HG03064 (cell line): ENCODE measurements around the gene CAMK1G.

Source experiments
- ATAC-seq: cut with Tn5 transposase; IDR thresholded peaks from one replicate; pipeline ENCODE4 v1.9.1; 2021; ENCODE audit warnings: low read depth; ENCODE audit not compliant: unreplicated experiment

The CAMK1G gene

DNA sequence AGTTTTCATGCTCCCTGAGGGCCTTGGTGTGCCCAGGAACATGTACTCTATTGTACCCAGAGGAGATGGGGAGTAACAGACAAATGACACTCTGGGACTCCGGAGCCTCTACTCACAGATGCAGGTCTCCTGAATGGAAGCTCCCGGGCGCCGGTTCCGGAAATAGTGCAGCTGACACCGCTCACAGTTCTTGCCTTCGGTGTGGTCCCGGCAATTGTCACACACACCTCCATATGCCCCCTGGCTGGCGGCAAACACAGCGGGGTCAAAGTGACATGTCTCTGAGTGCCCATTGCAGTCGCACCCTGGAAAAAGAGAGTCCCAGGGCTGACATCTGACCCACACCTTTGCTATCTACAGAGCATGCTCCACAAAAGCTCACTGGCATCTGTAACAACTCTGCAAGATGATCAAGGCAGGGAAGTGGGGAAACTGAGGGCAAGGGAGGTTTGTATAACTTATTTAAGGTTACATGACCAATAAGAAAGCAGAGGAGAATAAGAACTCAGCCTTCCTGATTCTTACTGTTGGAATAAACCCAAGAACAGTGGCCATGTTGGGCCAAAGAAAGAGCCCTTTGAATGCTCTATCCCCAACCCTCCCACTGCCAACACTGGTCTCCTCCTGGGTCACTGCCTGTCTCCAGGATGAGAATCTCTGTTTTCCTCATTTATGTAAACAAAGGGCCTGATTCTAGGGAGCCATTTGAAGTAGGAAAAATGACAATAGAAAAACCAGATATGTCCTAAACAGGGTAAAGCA is 46.3 kb downstream of the CAMK1G start:
- no peak for ATAC-seq

DNA sequence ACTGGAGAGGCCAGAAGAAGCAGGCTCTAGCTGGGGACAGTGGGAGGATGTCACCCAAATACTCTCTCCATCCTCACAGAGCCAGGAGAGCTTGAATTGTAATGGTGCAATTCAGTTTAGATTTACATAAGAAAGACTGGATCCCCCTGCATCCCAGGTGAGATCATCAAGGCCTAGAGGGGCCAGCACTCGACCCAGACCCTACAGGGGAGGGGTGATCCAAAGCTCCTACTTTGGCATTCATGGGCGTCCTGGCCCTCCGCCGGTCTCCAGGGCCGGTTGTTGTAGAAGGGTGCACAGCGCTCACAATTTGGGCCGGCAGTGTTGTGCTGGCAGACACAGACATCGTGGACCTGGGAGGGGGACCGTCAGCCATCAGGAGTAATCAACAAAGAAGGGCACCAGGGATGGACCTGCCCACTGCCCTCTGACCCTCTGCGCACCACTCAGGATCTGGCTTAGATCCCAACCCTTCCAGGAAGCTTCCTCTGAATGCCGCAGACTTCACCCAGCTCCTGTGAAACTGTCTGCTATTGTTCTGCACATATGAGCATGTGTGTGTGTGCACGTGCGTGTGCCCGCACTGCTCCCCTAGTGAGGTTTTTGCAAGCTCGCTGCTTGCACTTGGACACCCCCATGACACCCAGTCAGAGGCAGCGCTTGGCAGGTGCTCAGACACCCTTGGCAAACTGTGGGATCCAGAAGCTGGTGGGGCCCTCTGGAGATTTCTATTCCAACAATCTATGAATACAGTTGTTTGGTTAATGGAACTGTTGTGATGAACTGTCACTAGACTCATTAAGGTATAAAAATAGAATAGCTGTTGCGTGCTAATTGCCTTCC is 47.1 kb downstream of the CAMK1G start:
- no peak for ATAC-seq

DNA sequence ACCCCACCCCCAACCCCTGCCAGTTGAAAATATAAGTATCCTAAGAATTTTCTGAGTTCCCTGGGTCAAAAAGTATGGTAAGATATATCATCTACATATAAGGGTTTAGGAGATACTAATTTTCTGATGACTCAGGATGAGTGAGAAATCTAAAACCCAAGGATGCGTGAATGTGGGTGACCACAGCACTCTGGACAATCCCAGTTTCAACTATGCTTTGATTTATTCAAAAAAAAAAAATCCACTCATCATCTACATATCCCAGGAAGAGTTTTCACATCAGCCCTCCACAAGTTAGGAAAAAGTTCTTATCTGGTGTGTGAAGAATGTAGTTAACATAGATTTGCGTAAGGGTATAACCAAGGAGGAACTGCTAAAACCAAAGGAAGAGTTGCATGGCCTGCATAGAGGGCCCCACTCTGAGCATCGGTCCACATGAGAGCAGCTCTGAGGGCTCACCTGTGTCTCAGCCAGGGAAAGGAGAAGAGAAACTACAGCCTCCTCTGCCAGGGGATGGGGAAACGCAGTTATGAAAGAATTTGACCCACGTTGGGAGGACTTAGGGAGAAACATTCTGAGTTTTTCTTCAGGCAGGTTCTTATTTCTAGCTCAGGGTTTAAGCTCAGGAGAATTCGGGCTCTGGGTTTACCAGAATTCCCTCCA is 50.0 kb downstream of the CAMK1G start:
- no peak for ATAC-seq

DNA sequence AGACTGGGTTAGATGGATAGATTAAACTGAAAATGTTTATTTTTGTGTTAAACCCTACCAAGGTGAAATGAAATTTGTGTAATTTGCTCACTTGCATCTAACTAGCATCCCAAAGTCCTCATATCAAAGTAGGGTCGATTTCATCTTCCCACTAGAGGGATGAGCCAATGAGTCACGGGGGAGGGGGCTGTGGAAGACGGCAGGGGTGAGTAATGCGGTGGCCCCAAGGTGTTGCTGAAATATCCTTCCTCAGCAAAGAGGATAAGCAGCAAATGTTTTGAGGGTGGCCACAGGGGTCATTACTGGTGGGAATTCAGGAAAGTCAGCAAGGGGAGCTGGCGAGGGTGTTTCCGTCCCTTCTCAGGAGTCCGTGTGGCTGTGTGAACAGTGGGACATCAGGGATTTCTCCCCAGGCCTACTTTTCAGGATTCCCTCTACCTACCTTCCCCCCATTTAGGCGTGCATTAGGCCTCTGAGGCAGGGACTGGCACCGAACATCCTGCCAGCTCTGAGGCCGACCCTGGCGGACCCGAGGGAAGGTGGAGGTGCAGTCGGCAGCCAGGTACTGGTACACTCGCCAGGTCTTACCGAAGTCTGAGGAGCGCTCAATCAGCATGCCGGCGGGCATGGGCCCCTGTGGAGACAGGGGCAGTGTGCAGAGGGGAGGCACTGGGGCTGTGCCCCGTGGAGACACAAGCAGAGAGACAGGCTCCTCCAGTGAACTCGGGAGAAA is 50.7 kb downstream of the CAMK1G start:
- no peak for ATAC-seq

DNA sequence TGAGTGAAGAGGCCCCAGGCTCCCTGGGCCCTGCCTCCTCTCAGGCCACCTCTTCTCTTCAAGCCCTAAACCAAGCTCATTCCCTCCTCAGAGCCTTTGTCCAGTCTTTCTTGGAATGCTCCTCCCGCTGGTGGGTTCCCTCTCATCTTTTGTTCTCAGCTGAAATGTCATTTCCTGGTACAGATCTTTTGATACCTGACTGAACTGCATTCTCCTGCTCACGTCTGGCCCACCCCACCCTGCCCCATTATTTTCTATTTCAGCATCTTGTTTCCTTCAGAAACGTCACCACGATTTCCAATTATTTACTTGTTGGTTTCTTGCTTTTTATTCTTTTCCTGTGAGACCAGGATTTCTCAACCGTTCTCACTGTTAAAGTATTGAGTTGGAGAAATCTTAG is 52.3 kb downstream of the CAMK1G start:
- no peak for ATAC-seq

DNA sequence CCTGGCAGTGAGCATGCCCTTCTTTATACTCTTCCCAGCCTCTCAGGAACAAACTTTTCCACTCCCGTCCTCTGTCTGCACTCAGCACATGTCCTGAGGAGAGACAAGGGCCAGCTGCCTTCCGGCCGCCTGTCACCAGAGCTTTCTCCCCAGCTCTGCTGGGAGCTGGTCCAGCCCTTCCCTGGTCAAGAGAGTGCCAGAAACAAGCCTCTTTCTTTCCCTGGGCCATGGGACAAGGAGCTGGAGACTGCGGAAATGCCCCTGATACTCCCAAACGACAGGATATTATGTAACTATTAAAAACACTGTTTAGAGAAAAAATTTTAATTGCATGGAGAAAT is 58.3 kb downstream of the CAMK1G start:
- ATAC-seq, result no peak

DNA sequence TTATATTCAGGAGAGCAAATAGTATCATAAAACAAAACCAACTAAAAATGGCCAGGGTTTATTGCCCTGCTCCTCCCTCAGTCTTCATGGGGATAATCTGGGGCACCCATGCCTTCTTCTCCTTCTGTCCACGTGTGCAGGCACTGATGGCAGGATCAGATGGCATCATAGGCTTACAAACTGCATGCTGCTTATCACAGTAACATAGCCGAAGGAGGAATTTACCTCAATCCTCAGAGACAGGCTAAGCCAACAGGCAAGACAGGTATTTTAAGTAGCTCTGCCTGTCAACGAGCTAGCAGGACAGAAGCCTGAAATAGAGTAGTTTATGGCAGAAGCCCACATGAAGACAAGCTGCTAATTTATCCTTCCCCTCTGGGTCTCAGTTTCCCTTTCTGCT is 59.3 kb downstream of the CAMK1G start:
- ATAC-seq, result no peak

DNA sequence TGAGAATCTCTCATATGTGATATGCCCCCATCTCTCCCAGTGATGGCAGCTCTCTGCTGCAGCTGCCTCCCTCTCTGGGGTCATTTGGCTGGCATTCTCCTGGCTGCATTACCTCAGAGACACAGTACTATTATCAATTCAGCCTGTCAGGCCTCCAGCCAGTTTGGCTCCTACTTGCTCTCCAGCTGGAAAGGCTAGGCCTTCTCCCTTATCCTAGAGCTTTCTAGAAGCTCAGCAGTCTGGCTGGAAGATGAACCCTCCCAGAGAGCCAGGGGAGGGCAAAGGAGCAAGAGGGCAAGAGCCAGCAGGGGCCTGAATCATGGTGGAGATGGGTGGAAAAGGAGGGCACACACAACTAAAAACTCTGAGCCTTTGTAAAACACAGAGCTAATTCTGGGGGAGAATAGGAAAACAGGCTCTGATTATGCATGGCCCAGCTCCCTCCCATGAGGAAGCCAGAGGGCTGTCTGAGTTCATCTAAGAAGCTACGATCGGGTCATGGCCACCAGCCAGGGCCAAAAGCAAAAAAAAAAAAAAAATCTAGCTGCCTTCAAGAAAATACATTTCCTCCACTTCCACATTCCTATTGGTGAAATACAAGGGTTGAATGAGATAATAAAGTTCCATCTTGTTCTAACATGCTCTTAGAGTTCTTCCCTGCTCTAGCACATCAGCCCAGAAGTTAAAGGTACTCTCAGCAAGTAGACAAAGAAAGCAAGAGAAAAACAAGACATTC is 59.9 kb downstream of the CAMK1G start:
- ATAC-seq, result no peak

DNA sequence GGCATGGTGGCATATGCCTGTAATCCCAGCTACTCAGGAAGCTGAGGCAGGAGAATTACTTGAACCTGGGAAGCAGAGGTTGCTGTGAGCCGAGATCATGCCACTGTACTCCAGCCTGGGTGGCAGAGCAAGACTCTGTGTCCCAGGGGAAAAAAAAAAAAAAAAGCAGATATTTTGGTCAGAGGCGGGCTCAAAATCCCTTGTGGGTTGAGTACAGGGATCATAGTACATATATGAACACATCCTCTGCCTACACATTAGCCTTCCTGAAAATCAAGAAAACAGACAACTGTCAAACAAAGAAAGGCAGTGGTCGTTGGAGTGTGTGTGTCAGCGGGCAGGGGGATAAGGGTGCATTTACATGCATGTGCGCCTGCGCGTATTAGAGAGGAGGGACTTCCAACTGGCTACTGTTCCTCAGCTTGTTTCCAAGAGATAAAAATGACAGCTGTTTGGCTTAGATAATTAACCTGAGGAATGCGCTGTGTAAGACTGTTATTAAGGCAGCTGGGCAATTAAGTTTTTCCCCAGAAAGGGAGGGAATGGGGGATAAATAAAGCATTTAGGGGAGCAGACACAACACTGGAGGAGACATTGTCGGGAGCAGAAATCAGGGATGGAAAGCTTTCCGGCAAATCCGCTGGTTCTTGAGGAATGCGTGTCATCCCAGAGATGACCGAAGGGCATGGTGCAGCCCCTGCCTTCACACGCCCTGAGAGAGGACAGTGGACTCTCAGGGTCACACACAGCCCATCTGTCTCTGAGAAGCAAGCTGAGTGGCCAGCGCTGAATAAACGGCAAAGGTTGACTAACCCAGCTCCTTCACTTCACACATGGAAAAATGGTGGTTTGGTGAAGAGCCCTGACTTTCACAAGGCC is 62.3 kb downstream of the CAMK1G start:
- no peak for ATAC-seq

DNA sequence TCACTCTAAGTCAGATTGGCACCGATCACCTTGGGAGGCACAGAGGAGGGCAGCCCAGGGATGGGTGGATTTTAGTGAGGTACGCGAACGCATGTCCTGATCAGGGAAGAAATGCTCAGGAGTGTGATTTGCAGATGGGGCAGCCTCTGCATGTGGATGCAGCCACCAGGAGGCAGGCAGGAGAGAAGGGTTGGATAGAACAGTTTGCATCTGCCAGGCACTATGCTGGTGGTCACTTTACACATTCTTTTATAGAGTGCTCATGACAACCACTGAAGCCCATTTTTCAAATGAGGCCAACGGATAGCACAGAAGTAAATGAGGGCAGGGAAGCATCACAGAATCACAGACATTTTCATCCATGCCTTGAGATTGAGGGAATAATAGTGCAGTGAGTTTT is 63.0 kb downstream of the CAMK1G start:
- no peak for ATAC-seq

DNA sequence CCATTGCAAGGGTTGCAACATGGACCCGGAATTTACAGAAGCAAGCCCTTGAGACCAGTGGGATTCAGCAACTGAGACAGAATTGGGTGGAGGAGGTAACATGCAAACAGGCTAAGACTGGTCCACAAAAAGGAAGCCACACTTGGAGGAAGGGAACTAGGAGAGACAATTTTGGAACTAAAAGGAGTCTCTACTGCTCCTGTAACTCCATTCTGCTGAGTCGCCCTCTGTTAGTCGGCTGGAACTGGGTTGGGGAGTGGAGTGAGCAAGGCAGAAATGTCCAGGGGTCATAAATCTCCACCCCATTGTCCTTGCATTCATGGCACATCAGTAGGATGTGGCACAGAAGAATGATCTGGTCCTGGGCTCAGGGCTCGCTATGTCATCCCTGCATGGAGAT is 63.6 kb downstream of the CAMK1G start:
- ATAC-seq, result no peak

DNA sequence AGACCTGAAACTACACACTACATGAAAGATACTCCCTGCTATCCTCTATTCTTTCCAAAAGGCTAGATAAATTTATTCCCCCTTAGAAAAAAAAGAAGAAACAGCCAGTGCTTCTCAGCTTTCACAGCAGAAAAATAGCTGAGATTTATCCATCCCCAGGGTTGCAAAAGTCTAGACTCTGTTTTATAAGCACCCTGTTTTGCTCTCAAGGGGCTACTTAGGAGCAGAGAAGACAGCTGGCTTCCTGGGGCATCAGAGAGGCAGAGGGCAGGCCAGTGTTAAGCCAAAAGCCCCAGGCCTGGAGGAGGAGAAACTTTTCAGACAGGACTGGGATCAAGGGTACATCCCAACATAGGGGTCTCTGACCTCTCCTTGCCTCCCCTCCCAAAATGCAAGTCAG is 64.8 kb downstream of the CAMK1G start:
- ATAC-seq, result no peak

DNA sequence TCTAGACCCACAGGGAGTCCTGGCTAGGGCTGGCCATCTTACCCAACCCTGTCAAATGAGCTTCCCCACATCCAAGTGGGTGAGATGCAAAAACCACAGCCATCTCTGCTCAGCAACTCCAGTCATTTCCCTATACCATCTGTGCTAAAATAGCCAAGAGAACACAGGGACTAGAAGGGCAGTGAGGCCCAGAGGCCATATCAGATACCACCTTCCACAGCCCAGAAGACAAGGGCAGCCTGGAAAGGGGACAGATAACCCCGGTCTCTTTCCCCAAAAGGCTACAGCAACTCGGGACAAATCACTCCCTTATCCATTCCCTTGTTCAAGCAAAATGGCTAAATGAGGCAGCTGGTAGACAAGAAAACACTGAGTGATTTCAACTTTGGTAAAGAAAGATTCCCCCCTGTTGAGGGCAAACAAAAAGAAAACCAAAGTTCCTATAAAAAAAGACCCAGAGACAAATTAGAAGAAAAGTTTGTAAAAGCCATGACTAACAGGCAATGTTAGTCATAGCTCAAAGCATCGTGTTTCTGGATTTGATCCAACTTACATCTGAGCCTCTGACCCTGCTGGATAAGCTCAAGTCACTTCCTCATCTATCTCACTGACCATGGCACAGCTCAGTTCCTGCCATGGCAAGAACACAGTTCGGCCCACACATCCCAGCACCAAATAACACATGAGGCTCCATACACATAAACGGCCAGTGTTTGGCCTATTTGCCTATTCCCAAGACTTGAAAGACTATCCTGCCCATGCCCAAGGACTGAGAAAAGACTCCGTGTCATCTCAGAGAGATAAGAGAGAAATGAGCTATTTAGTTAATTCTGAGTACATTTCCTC is 65.6 kb downstream of the CAMK1G start:
- no peak for ATAC-seq

DNA sequence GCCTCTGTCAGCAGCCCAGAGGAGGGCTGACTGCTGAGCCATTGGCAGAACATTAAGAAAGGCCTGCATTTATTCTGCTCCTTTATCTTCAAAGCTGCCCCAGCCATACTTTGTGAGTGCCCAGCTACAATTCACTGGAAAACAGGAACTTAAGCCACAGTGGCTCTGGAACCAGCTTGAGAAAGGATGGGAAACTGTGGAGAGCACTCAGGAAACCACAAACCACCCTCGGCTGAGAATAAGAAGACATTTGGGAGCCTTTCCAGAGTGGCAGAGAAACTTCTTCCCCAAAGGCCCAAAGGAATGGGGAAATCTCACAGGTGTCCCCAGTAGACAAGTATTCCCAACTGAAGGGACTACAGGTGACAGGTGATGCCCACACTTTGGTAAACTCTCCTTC is 66.9 kb downstream of the CAMK1G start:
- ATAC-seq, result no peak

DNA sequence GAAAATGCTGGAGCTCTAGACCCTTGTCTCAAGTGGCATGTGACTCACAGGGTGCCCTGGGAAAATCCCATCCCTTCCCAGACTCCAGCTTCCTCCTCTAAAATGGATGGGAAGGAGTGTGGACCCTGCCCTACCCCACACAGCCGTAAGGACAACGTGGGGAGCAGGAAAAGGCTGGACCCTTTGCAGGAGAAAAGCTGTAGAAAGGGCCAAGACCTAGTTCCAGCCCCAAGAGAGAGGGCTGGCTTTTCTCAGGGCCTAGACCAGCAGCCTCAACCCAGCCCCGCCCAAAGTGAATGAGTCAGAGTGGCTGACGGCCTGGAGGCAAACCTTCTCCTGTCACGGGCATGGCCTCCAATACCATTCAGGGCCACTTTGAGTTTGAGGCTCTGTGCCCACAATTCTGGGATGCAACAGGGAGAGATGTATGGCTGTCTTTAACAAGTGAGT is 67.6 kb downstream of the CAMK1G start:
- peak; percentile 42 for ATAC-seq

DNA sequence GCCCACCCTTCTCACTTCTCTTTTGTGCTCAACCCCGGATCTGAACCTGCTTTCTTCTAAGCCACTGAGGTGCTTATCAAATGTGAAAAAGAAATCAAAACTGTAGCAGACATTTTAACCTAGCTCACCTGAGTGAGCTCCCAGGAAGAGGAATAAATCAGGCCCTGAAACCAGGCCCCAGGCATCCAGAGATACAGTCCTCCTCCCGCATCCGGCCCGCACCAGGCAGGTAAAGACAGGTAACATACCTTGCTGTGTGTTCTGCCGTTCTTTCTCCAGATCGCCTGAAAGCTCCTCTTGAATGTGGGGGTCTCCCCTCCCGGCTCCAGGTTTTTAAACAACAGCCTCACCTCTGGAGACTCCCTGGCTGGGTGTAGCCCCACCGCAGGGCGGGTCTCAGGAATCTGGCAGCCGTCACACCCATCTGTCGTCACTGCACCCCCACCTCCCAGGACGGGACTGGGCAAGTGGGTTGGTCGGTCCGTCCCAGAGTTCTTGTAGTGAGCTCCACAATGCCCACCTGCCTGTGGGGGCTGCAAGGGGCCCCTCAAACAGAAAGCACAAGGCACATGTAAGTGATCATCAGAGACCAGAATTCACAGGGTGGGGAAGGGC is 68.7 kb downstream of the CAMK1G start, which contains the start of gene LAMB3:
Gene LAMB3 (minus strand): TSS at position 305 of the 615 bp plus-strand sequence. CDS start 1,481 bp downstream, outside the sequence.
- ATAC-seq, result no peak

DNA sequence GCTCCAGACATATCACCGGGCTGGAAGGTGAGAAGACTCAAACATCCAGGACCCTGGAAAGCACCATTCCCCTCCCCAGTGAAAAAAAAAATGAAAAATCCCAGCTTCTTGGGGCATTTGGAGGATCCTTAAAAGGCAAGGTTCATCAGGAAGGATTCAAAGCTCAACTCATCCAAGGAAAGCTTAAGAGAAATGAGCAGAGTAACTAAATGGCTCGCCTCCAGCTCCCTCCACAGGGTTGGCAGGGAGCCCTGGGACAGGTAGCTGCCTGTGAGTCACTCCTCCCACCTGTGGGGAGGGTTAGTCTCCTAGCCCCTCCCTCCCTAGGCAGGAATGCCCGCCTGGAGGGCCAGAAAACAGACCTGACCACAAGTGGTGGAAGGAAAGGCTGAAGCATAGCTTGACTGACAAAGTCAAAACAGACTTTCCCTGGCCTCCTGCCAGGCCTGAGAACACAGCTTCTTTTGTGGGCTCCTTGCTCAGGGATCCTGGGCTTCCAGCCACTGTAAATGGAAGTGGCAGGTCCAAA is 69.4 kb downstream of the CAMK1G start:
- ATAC-seq, result no peak
